ENCODE data around the gene DUS1L.

Gene DUS1L
- total RNA-seq = 99.0 to 154 (median 116) reads per million in 3 donors

GRCh38 chr17:82065638-82066303 is at the start of gene DUS1L:
Gene DUS1L, minus strand, starts transcription at chr17:82065804. Its CDS starts 745 bp downstream, at chr17:82065059.
- H3K36me3 ChIP-seq (ENCODE audit: control insufficient read depth, insufficient read depth, low read length) = peaks cover 23% of the 10 kb centered on the region
- H3K27ac ChIP-seq (ENCODE audit: insufficient read depth, low read length, poor library complexity, severe bottlenecking) = peak within 1 kb of the TSS; percentile 79
- peaks cover 18% of the 10 kb centered on the region for H3K4me1 ChIP-seq (ENCODE audit: control insufficient read depth, insufficient read depth, low read length, poor library complexity, severe bottlenecking)
- no peaks in the 10 kb centered on the region for H3K27me3 ChIP-seq (replicated peaks; ENCODE audit: control insufficient read depth, insufficient read depth, low read length, poor library complexity, severe bottlenecking)
- peak; percentile 48 to 55 (median 48) for DNase-seq
- no peaks in the 10 kb centered on the region for H3K9me3 ChIP-seq (ENCODE audit: control insufficient read depth, low read length)
- H3K4me3 ChIP-seq (ENCODE audit: insufficient read depth, low read depth, low read length, poor library complexity, severe bottlenecking) = peak within 1 kb of the TSS; percentile 68

DNA sequence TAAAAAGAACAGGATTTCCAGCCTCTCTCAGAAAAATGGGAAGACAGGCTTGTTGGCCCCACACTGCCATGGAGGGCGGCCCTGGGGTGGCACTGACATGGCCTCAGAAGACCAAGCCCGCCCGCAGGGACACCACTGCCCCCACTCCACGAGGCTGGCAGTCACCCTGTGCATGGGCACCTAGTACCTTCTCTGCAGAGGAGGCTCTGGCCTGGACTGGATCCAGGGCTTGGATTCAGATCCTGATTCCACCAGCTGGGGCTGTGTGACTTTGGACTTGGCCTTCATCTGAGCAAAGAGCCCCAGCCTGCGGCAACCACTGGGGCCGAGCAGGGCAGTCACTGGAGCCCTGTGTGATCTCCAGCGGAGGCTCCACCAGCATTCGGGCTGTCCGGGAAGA is 49.3 kb upstream of the DUS1L start:
- no peaks in the 10 kb centered on the region for H3K27me3 ChIP-seq (replicated peaks; ENCODE audit: control insufficient read depth, insufficient read depth, low read length, poor library complexity, severe bottlenecking)
- H3K9me3 ChIP-seq (ENCODE audit: control insufficient read depth, low read length) = no peaks in the 10 kb centered on the region
- no peaks in the 10 kb centered on the region for H3K4me1 ChIP-seq (ENCODE audit: control insufficient read depth, insufficient read depth, low read length, poor library complexity, severe bottlenecking)
- H3K4me3 ChIP-seq (ENCODE audit: insufficient read depth, low read depth, low read length, poor library complexity, severe bottlenecking) = no peak overlapping the region
- no peaks in the 10 kb centered on the region for H3K36me3 ChIP-seq (ENCODE audit: control insufficient read depth, insufficient read depth, low read length)
- DNase-seq = no peak
- no peak overlapping the region for H3K27ac ChIP-seq (ENCODE audit: insufficient read depth, low read length, poor library complexity, severe bottlenecking)

- no peak overlapping the region for H3K4me3 ChIP-seq (ENCODE audit: insufficient read depth, low read depth, low read length, poor library complexity, severe bottlenecking)
- H3K27ac ChIP-seq (ENCODE audit: insufficient read depth, low read length, poor library complexity, severe bottlenecking) = no peak overlapping the region
- no peaks in the 10 kb centered on the region for H3K4me1 ChIP-seq (ENCODE audit: control insufficient read depth, insufficient read depth, low read length, poor library complexity, severe bottlenecking)
- no peak for DNase-seq
- H3K36me3 ChIP-seq (ENCODE audit: control insufficient read depth, insufficient read depth, low read length) = no peaks in the 10 kb centered on the region
- no peaks in the 10 kb centered on the region for H3K9me3 ChIP-seq (ENCODE audit: control insufficient read depth, low read length)
- H3K27me3 ChIP-seq (replicated peaks; ENCODE audit: control insufficient read depth, insufficient read depth, low read length, poor library complexity, severe bottlenecking) = no peaks in the 10 kb centered on the region
Measured at GRCh38 chr17:82114447-82114846, 48.8 kb upstream of the DUS1L start.

GRCh38 chr17:82113941-82114340 is 48.3 kb upstream of the DUS1L start:
- Histone ChIP-seq H3K27me3 (replicated peaks; ENCODE audit: control insufficient read depth, insufficient read depth, low read length, poor library complexity, severe bottlenecking) (no peaks in the 10 kb centered on the region), H3K27ac (ENCODE audit: insufficient read depth, low read length, poor library complexity, severe bottlenecking) (no peak overlapping the region), H3K9me3 (ENCODE audit: control insufficient read depth, low read length) (no peaks in the 10 kb centered on the region), H3K4me3 (ENCODE audit: insufficient read depth, low read depth, low read length, poor library complexity, severe bottlenecking) (no peak overlapping the region), H3K36me3 (ENCODE audit: control insufficient read depth, insufficient read depth, low read length) (no peaks in the 10 kb centered on the region), H3K4me1 (ENCODE audit: control insufficient read depth, insufficient read depth, low read length, poor library complexity, severe bottlenecking) (no peaks in the 10 kb centered on the region)
- no peak for DNase-seq

GRCh38 chr17:82113422-82113821 is 47.8 kb upstream of the DUS1L start:
- no peaks in the 10 kb centered on the region for H3K27me3 ChIP-seq (replicated peaks; ENCODE audit: control insufficient read depth, insufficient read depth, low read length, poor library complexity, severe bottlenecking)
- no peak for DNase-seq
- H3K4me3 ChIP-seq (ENCODE audit: insufficient read depth, low read depth, low read length, poor library complexity, severe bottlenecking) = no peak overlapping the region
- no peaks in the 10 kb centered on the region for H3K4me1 ChIP-seq (ENCODE audit: control insufficient read depth, insufficient read depth, low read length, poor library complexity, severe bottlenecking)
- no peak overlapping the region for H3K27ac ChIP-seq (ENCODE audit: insufficient read depth, low read length, poor library complexity, severe bottlenecking)
- no peaks in the 10 kb centered on the region for H3K9me3 ChIP-seq (ENCODE audit: control insufficient read depth, low read length)
- no peaks in the 10 kb centered on the region for H3K36me3 ChIP-seq (ENCODE audit: control insufficient read depth, insufficient read depth, low read length)

- H3K27ac ChIP-seq (ENCODE audit: insufficient read depth, low read length, poor library complexity, severe bottlenecking) = no peak overlapping the region
- no peak overlapping the region for H3K4me3 ChIP-seq (ENCODE audit: insufficient read depth, low read depth, low read length, poor library complexity, severe bottlenecking)
Measured at GRCh38 chr17:82112914-82113311, 47.3 kb upstream of the DUS1L start.

DNA sequence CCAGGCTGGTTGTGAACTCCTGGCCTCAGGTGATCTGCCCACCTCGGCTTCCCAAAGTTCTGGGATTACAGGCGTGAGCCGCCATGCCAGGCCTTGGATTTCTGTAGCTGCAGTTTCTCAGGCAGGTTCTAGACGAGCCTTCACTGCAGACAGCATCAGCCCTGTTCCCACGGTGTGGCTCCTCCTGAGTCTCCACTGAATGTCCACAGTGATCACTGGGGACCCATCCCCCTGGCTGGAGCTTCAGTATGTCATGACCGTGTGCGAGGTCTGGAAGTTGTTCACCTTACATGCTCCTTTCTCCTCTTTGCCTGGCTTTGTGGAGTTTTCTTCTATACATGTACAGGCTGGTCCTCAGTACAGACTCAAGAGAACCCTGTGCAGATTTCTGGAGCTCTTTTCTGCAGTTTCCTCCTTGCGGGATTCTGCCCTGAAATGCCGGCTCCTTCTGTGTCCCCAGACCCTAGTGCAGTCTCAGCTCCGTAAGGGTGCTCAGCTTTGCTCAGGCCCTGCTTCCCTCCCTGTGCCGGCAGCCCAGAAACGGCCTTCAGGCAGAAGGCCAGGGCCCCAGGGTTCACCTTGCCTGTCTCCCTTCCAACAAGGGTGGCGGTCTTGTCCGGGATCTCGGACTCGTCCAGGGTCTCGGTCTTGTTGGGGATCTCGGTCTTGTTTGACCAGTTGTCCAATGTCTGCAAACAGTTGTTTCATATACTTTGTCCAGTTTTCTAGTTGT is 46.7 kb upstream of the DUS1L start:
- Histone ChIP-seq H3K36me3 (ENCODE audit: control insufficient read depth, insufficient read depth, low read length) (no peaks in the 10 kb centered on the region), H3K4me3 (ENCODE audit: insufficient read depth, low read depth, low read length, poor library complexity, severe bottlenecking) (no peak overlapping the region), H3K9me3 (ENCODE audit: control insufficient read depth, low read length) (no peaks in the 10 kb centered on the region), H3K27ac (ENCODE audit: insufficient read depth, low read length, poor library complexity, severe bottlenecking) (no peak overlapping the region), H3K4me1 (ENCODE audit: control insufficient read depth, insufficient read depth, low read length, poor library complexity, severe bottlenecking) (peaks cover 3% of the 10 kb centered on the region), H3K27me3 (replicated peaks; ENCODE audit: control insufficient read depth, insufficient read depth, low read length, poor library complexity, severe bottlenecking) (no peaks in the 10 kb centered on the region)
- DNase-seq = no peak

More at GRCh38 chr17:82112914-82113311, 47.3 kb upstream of the DUS1L start:
- no peaks in the 10 kb centered on the region for H3K9me3 ChIP-seq (ENCODE audit: control insufficient read depth, low read length)
- H3K36me3 ChIP-seq (ENCODE audit: control insufficient read depth, insufficient read depth, low read length) = no peaks in the 10 kb centered on the region
- H3K4me1 ChIP-seq (ENCODE audit: control insufficient read depth, insufficient read depth, low read length, poor library complexity, severe bottlenecking) = no peaks in the 10 kb centered on the region
- no peak for DNase-seq
- no peaks in the 10 kb centered on the region for H3K27me3 ChIP-seq (replicated peaks; ENCODE audit: control insufficient read depth, insufficient read depth, low read length, poor library complexity, severe bottlenecking)

GRCh38 chr17:82110298-82110697 is 44.7 kb upstream of the DUS1L start:
- no peaks in the 10 kb centered on the region for H3K9me3 ChIP-seq (ENCODE audit: control insufficient read depth, low read length)
- no peaks in the 10 kb centered on the region for H3K36me3 ChIP-seq (ENCODE audit: control insufficient read depth, insufficient read depth, low read length)
- no peaks in the 10 kb centered on the region for H3K27me3 ChIP-seq (replicated peaks; ENCODE audit: control insufficient read depth, insufficient read depth, low read length, poor library complexity, severe bottlenecking)
- no peak for DNase-seq
- no peak overlapping the region for H3K27ac ChIP-seq (ENCODE audit: insufficient read depth, low read length, poor library complexity, severe bottlenecking)
- peaks cover 24% of the 10 kb centered on the region for H3K4me1 ChIP-seq (ENCODE audit: control insufficient read depth, insufficient read depth, low read length, poor library complexity, severe bottlenecking)
- H3K4me3 ChIP-seq (ENCODE audit: insufficient read depth, low read depth, low read length, poor library complexity, severe bottlenecking) = no peak overlapping the region

GRCh38 chr17:82108961-82109475 is 43.4 kb upstream of the DUS1L start:
- H3K4me1 ChIP-seq (ENCODE audit: control insufficient read depth, insufficient read depth, low read length, poor library complexity, severe bottlenecking) = peaks cover 27% of the 10 kb centered on the region
- no peaks in the 10 kb centered on the region for H3K36me3 ChIP-seq (ENCODE audit: control insufficient read depth, insufficient read depth, low read length)
- H3K4me3 ChIP-seq (ENCODE audit: insufficient read depth, low read depth, low read length, poor library complexity, severe bottlenecking) = no peak overlapping the region
- no peaks in the 10 kb centered on the region for H3K27me3 ChIP-seq (replicated peaks; ENCODE audit: control insufficient read depth, insufficient read depth, low read length, poor library complexity, severe bottlenecking)
- H3K9me3 ChIP-seq (ENCODE audit: control insufficient read depth, low read length) = no peaks in the 10 kb centered on the region
- DNase-seq = no peak
- no peak overlapping the region for H3K27ac ChIP-seq (ENCODE audit: insufficient read depth, low read length, poor library complexity, severe bottlenecking)

DNA sequence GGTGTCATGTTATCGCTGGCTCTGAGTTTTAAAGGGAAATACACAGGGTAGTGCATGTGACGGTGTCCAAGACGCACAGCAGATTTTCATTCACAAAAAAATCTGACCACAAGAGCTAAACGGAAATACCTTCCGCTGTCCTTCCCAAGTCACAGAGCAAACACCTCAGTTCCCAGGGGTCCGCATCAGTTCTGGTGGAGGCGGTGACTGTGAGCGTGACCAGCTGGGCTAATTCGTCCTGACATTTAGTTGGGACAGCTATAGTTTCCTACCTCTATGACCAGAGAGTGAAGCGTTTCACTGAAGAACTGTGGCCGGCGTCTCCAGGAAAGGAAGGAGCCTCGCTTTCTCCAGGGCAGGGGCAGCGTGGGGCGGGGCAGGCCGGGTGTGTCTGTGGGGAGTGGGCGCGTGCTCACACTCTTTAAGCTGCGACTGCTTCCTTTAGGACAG is 42.9 kb upstream of the DUS1L start:
- H3K9me3 ChIP-seq (ENCODE audit: control insufficient read depth, low read length) = no peaks in the 10 kb centered on the region
- no peaks in the 10 kb centered on the region for H3K36me3 ChIP-seq (ENCODE audit: control insufficient read depth, insufficient read depth, low read length)
- H3K27ac ChIP-seq (ENCODE audit: insufficient read depth, low read length, poor library complexity, severe bottlenecking) = no peak overlapping the region
- no peaks in the 10 kb centered on the region for H3K27me3 ChIP-seq (replicated peaks; ENCODE audit: control insufficient read depth, insufficient read depth, low read length, poor library complexity, severe bottlenecking)
- no peak for DNase-seq
- peaks cover 27% of the 10 kb centered on the region for H3K4me1 ChIP-seq (ENCODE audit: control insufficient read depth, insufficient read depth, low read length, poor library complexity, severe bottlenecking)
- no peak overlapping the region for H3K4me3 ChIP-seq (ENCODE audit: insufficient read depth, low read depth, low read length, poor library complexity, severe bottlenecking)

Data from effector memory CD4-positive, alpha-beta T cell (primary cell).